PFSK-1 (cell line): ENCODE measurements around the gene RNF157.

Experiments used
- FOXP2 ChIP-seq: optimal IDR thresholded peaks from 2 replicates; pipeline ENCODE3; 2011; ENCODE audit warnings: borderline replicate concordance, control low read depth, inconsistent platforms; ENCODE audit not compliant: insufficient read depth; ENCODE audit errors: extremely low read length, extremely low read depth
- POLR2AphosphoS5 ChIP-seq: IDR thresholded peaks from 2 replicates; pipeline ENCODE4 v1.6.1; 2012; ENCODE audit warnings: low read depth, mild to moderate bottlenecking, control low read depth, low read length, moderate library complexity
- SIN3A ChIP-seq: IDR thresholded peaks from 2 replicates; pipeline ENCODE4 v1.6.1; 2012; ENCODE audit warnings: mild to moderate bottlenecking, low read length, moderate library complexity, borderline replicate concordance; ENCODE audit not compliant: insufficient read depth
- TAF1 ChIP-seq: IDR thresholded peaks from 2 replicates; pipeline ENCODE4 v1.6.1; 2012; ENCODE audit warnings: low read length, control low read depth, borderline replicate concordance; ENCODE audit not compliant: insufficient read depth
- TF ChIP-seq, protein P1 (sequence below), 2 experiments: IDR thresholded peaks; 2 replicates each; pipeline versions ENCODE4 v1.6.1 to v1.8.0; 2011 to 2012; ENCODE audit warnings: low read depth in 2 of 2, low read length in 2 of 2, control low read depth in 1 of 2, inconsistent platforms in 1 of 2, mild to moderate bottlenecking in 1 of 2, moderate library complexity in 1 of 2; ENCODE audit not compliant: insufficient read depth in 1 of 2

Gene RNF157

DNA sequence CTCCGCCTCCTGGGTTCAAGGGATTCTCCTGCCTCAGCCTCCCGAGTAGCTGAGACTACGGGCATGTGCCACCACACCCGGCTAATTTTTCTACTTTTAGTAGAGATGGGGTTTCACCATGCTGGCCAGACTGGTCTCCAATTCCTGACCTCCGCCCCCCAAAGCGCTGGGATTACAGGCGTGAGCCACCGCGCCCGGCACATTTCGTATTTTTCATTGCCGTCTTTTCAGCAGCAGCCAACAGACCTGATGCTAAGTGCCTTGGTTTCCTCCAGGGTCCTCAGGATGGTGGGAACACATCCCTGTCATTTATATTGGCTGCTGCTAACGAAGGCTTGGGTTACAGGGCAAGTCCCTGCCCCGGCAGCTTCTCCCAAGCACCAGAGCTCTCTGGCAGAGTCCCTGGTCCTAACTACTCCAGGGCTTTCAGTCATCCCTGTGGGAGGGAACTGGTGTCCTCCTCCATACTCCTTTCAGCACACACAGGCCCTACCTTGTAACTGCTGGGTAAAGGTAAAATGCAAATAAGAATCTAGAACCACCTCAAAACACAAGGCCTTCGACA lies 1.5 kb upstream of the RNF157 start:
- TF ChIP-seq POLR2AphosphoS5 (no peak), TAF1 (no peak), FOXP2 (no peak), SIN3A (no peak)
- TF ChIP-seq, protein P1, sequence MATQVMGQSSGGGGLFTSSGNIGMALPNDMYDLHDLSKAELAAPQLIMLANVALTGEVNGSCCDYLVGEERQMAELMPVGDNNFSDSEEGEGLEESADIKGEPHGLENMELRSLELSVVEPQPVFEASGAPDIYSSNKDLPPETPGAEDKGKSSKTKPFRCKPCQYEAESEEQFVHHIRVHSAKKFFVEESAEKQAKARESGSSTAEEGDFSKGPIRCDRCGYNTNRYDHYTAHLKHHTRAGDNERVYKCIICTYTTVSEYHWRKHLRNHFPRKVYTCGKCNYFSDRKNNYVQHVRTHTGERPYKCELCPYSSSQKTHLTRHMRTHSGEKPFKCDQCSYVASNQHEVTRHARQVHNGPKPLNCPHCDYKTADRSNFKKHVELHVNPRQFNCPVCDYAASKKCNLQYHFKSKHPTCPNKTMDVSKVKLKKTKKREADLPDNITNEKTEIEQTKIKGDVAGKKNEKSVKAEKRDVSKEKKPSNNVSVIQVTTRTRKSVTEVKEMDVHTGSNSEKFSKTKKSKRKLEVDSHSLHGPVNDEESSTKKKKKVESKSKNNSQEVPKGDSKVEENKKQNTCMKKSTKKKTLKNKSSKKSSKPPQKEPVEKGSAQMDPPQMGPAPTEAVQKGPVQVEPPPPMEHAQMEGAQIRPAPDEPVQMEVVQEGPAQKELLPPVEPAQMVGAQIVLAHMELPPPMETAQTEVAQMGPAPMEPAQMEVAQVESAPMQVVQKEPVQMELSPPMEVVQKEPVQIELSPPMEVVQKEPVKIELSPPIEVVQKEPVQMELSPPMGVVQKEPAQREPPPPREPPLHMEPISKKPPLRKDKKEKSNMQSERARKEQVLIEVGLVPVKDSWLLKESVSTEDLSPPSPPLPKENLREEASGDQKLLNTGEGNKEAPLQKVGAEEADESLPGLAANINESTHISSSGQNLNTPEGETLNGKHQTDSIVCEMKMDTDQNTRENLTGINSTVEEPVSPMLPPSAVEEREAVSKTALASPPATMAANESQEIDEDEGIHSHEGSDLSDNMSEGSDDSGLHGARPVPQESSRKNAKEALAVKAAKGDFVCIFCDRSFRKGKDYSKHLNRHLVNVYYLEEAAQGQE (IDR thresholded peaks at IDR 0.05; ENCODE audit: insufficient read depth in 1 of 2, low read depth in 2 of 2, low read length in 2 of 2) = no peak

DNA sequence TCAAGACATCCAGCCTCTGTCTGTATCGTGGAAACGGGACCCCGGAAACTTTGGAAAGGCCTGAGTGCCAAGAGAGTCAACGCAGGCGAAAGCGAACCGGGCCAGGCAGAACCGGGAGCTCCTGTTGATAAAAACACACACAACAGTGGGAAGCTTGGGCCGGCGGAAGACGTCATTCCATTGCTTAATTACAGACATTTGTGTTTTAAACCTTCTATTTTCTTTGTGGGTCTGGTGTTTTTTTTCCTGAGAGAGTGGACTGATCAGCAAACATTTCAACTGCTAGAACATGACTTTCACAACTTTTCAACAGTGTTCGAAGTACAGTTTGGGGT lies 878 bp upstream of the RNF157 start:
- TF ChIP-seq TAF1 = no peak
- no peak for TF ChIP-seq POLR2AphosphoS5
- TF ChIP-seq SIN3A = no peak
- no peak for TF ChIP-seq FOXP2
- TF ChIP-seq, protein P1 (IDR thresholded peaks at IDR 0.05; ENCODE audit: insufficient read depth in 1 of 2, low read depth in 2 of 2, low read length in 2 of 2) = no peak

DNA sequence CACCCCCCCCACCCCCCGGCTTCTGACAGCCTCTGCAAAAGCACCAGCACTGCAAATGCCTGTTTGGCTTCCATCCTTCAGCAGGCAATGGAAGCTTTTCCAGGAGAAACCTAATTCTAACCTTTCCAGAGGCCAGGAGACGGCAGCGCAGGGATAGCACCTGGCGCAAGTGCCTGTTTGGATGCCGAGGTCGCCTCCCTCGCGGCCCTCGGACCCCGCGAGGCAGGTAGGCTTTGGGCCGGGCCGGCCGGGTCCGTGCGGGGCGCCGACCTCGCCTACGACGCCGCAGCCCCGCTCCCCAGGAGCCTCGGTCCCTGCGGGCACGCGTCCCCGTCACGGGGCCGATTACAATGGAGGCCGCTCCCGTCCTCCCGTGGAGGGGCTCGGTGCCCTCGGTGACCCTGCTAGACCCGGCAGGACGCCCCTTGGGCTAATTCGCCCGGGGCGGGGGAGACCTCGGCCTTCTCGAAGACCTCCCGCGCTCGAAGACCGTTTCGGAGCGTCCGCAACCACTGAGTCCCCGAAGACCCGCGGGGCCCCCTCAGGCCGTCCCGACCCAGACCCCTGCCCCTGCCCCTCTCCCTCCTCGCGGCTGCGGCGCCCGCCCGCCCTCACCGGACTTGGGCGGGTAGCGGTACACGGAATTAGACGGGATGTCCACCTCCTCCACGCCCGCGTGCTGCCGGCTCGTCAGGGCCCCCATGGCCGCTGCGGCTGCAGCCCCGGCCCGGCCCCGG lies 587 bp downstream of the RNF157 start:
- TF ChIP-seq FOXP2 (no peak), POLR2AphosphoS5 (no peak), SIN3A (no peak), TAF1 (no peak)
- TF ChIP-seq, protein P1 (IDR thresholded peaks at IDR 0.05; ENCODE audit: insufficient read depth in 1 of 2, low read depth in 2 of 2, low read length in 2 of 2) = no peak

DNA sequence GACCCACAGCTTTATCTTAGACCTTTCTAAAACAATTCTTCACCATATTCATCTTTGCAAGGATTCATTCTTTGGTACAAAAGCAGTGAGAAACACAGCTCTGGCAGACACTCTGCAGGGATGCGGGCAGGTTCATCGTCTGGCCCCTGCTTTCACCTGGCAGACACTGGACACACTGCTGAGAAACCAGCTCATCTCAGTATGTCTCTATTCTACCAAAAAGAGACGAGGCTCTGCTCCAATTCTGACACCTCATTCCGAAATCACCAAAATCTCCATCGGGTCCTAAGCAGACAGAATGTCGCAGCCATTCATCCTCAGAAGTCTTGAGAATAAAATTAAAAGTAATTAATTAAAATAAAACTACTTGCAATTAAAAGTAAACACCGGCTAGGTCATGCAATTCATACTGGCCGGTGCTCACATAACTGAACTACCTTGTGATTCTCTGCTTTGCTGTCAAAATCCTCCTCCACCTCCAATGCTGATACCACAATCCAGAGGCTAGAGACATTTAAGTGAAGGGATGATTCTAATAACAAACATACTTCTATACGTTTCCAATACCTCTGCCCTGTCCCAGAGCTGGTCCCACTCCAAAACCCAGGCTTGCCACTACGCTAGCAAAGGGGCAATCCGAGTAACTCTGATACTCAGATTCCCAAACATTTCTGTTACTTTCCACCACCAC lies 1.3 kb downstream of the RNF157 start:
- TF ChIP-seq FOXP2 (no peak), POLR2AphosphoS5 (no peak), TAF1 (no peak), SIN3A (no peak)
- TF ChIP-seq, protein P1 (IDR thresholded peaks at IDR 0.05; ENCODE audit: insufficient read depth in 1 of 2, low read depth in 2 of 2, low read length in 2 of 2) = no peak
